ENCODE results near the gene MYO3A.

MYO3A gene

GRCh38 chr10:26216585-26217395 lies 282.8 kb downstream of the MYO3A start, which contains the start of gene GAD2:
TSS of gene GAD2 (plus strand) at chr10:26216774. CDS start at chr10:26216810, 36 bp downstream.
- no peak for DNase-seq

GRCh38 chr10:26217396-26218086 lies 283.5 kb downstream of the MYO3A start:
- DNase-seq: no peak

- DNase-seq: no peak
These were observed 285.6 kb downstream of the MYO3A start for GRCh38 chr10:26219676-26220075.

GRCh38 chr10:26220901-26221300 lies 286.9 kb downstream of the MYO3A start:
- no peak for DNase-seq

- DNase-seq: no peak
These were observed 287.5 kb downstream of the MYO3A start for GRCh38 chr10:26221541-26221940.

GRCh38 chr10:26222563-26222962 lies 288.5 kb downstream of the MYO3A start:
- DNase-seq: no peak

- no peak for DNase-seq
These were observed 291.3 kb downstream of the MYO3A start for GRCh38 chr10:26225322-26225721.

- DNase-seq: no peak
These were observed 293.8 kb downstream of the MYO3A start for GRCh38 chr10:26227786-26228185.

GRCh38 chr10:26232174-26232573 lies 298.1 kb downstream of the MYO3A start:
- DNase-seq: no peak

- no peak for DNase-seq
These were observed 301.7 kb downstream of the MYO3A start for GRCh38 chr10:26235761-26236160.

- no peak for DNase-seq
These were observed 304.3 kb downstream of the MYO3A start for GRCh38 chr10:26238378-26238777.

- no peak for DNase-seq
These were observed 308.8 kb downstream of the MYO3A start for GRCh38 chr10:26242706-26243350.

- DNase-seq: no peak
These were observed 309.3 kb downstream of the MYO3A start for GRCh38 chr10:26243351-26243720.

- DNase-seq: no peak
These were observed 315.7 kb downstream of the MYO3A start for GRCh38 chr10:26249681-26250080.

GRCh38 chr10:26251925-26252324 lies 317.9 kb downstream of the MYO3A start:
- no peak for DNase-seq

GRCh38 chr10:26254616-26255015 lies 320.6 kb downstream of the MYO3A start:
- no peak for DNase-seq

- no peak for DNase-seq
These were observed 325.3 kb downstream of the MYO3A start for GRCh38 chr10:26259341-26259740.

Measured in activated gamma-delta T cell (primary cell).